ENCODE results near the gene DCAF5.

DNA sequence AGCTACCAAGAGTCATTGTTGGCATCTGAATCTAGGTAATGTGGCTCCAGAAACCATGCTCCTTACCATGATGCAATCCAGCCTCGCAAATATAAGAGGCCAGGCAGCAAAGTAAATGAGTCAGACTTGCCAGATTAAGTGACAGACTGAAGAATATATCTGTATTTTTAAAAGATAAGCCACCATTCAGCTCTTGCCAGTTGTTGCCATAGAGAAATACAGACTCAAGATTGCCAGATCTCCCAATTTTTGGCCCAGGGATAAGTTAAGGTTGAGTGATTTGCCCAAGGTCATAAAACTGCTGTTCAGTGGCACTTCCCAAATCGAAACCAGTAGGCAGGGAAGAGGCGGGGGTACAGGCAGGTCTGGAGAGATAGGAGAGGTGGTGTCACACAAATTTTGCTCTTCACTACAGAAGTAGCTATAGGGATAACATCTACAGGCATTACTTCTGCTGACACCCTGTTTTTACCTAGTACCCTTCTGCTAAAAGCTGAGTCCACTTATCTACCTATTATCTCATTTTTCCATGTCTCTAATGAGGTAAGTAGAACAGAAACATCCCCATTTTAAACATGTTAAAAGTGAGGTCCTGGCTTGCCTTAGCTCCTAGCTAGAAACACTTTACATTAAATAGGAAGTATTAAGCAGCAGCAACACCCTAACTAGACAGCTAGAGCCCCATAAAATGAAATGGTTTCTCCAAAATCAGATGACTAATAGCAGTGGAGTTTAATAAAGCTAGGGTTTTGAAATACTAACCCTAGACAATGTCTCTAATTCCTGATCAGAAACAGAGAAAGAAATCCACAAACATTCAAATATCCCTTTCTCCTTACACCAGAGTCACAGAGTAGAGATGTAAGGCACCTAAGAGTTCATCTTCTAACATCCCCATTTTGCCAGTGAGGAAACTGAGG lies 19.5 kb downstream of the DCAF5 start:
- TF ChIP-seq POLR2A (IDR thresholded peaks at IDR 0.05; ENCODE audit: low read depth, low read length), result no peak
- no peak for TF ChIP-seq TAF1 (IDR thresholded peaks at IDR 0.05; ENCODE audit: borderline replicate concordance, low read depth, low read length)
- no peak for TF ChIP-seq POLR2AphosphoS5 (IDR thresholded peaks at IDR 0.05; ENCODE audit: low read depth, low read length)

All from GM12892 (cell line).